Activated T-cell treated with anti-CD3 and anti-CD28 coated beads, Interleukin-2, amount 50 U/mL, for 4 hours (primary cell): ENCODE data around the gene RPS26. TPM values are rescaled to one million over a fixed set of nuclear protein-coding genes. Genes with fewer than 3 reads are reported as not detected.

Experiments
- ATAC-seq, 2 donors: fragments of 200-7000 bp; cut with Tn5 transposase; one replicate each; pipeline ENCODE4 v1.10.0; 2021
- DNase-seq: peaks from one replicate; pipeline ENCODE4 v3.0.0-alpha.2; 2020
- H3K27me3 Mint-ChIP-seq: one replicate; pipeline ENCODE4 v1.8.0; 2021; ENCODE audit warnings: low read depth, mixed read lengths
- H3K36me3 Mint-ChIP-seq: one replicate; pipeline ENCODE4 v1.8.0; 2022; ENCODE audit warnings: mixed read lengths; ENCODE audit not compliant: insufficient read depth
- H3K4me1 Mint-ChIP-seq: one replicate; pipeline ENCODE4 v1.8.0; 2021; ENCODE audit warnings: low read depth, mixed read lengths
- H3K4me3 Mint-ChIP-seq: one replicate; pipeline ENCODE4 v1.8.0; 2021; ENCODE audit warnings: mild to moderate bottlenecking, moderate library complexity, mixed read lengths
- H3K9me3 Mint-ChIP-seq: one replicate; pipeline ENCODE4 v1.8.0; 2021; ENCODE audit warnings: mixed read lengths
- total RNA-seq, 3 donors: library from RNA; stranded (reverse); gene quantifications; one replicate each; pipeline ENCODE4 v1.2.1, GENCODE V29; 2021

The RPS26 gene
- total RNA-seq, 3 donors from 2014 or later, result 73.1 to 118 (median 110) TPM

DNA sequence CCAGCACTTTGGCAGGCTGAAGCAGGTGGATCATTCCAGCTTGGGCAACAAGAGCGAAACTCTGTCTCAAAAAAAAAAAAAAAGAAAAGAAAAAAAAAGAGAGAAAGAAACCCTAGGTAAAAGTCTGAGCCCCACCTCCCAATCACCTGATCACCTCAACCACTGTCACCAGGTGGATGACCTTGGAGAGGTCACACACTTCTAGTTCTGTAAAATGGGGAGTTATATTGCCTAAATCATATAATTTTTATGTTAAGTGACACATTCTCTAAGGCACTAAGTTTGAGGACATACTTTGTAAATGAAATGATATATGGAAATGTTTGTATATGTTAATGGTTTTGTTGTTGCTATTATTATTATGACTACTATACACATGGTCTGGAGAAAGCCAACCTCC lies 36.7 kb downstream of the RPS26 start:
- peak overlapping the region; percentile 80 for H3K4me3 Mint-ChIP-seq
- DNase-seq (no peak), ATAC-seq (no peak)
- no peaks in the 10 kb centered on the region for H3K36me3 Mint-ChIP-seq
- peaks cover 12% of the 10 kb centered on the region for H3K27me3 Mint-ChIP-seq
- no peaks in the 10 kb centered on the region for H3K9me3 Mint-ChIP-seq
- H3K4me1 Mint-ChIP-seq, result peaks cover 14% of the 10 kb centered on the region

DNA sequence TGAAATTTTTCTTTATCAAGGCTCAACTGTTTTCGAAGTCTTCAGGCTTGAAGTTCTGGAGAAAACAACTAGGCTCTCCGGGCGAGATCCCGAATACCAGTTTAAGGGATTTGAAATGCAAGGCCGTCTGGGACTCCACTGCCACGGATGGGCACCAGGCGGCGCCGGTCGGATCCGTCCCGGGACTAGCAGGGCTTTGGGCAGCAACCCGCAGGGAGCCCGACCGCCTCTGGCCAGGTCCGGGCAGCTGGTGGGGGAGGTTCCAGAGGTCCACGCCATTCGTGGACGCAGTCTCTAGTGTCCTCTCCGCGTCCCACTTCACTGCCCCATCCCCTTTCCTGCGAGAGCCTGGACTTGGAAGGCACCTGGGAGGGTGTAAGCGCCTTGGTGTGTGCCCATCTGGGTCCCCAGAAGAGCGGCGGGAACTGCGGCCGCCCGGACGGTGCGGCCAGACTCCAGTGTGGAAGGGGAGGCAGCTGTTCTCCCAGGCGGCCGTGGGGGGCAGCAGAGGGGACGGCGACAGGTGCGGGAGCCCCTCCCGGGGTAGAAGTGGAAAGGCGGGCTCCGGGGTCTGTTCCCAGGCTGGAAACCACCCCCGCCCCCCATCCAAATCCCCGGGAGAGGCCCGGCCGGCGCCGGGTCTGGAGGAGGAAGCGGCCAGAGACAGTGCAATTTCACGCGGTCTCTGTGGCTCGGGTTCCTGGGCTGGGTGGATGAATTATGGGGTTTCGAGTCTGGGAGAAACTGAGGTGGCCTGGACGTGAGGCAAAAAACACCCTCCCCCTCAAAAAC lies 37.4 kb downstream of the RPS26 start:
- Mint-ChIP-seq H3K4me3 (peak overlapping the region; percentile 80), H3K9me3 (no peaks in the 10 kb centered on the region), H3K4me1 (peaks cover 14% of the 10 kb centered on the region), H3K27me3 (peaks cover 16% of the 10 kb centered on the region), H3K36me3 (no peaks in the 10 kb centered on the region)
- ATAC-seq (peak; percentile 59 to 68), DNase-seq (peak; percentile 37)

GRCh38 chr12:56079723-56080555 lies 38.2 kb downstream of the RPS26 start, which contains the start of gene ERBB3:
TSS of gene ERBB3 (plus strand) at chr12:56080165. CDS start at chr12:56080301, 136 bp downstream.
- no peaks in the 10 kb centered on the region for H3K9me3 Mint-ChIP-seq
- DNase-seq, result peak; percentile 72
- ATAC-seq, result peak; percentile 91 to 93
- H3K4me3 Mint-ChIP-seq, result peak within 1 kb of the TSS; percentile 80
- peaks cover 18% of the 10 kb centered on the region for H3K27me3 Mint-ChIP-seq
- H3K36me3 Mint-ChIP-seq, result no peaks in the 10 kb centered on the region
- H3K4me1 Mint-ChIP-seq, result peaks cover 14% of the 10 kb centered on the region

DNA sequence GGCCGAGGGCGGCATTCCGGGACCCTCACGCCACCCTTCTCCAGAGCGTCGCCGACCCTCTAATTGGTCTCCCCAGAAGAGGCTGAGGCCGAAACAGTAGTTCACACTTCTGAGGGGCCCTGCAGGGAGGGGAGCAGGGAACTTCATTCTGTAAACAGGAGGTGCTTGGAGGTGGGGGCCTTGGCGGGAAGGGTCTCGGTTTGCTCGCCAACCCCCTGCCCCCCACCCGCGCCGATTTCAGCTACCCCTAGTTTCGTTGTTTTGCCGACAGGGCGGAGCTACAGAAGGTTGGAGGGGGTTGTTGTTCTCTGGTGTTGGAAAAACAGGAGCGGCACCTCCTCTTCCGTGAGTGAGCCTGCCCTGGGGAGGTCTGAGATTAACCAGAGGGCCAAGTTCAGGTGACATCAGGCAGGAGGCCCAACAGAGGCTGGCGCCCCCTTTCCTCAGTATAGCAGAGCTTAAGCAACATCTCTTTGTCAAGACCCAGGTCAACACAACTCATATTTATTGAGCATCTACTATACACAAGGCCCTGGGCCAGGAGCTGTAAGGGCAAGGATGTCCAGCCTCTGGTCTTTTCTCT lies 38.9 kb downstream of the RPS26 start:
- Mint-ChIP-seq H3K4me3 (peak overlapping the region; percentile 80), H3K36me3 (no peaks in the 10 kb centered on the region), H3K27me3 (peaks cover 18% of the 10 kb centered on the region), H3K4me1 (peaks cover 14% of the 10 kb centered on the region), H3K9me3 (no peaks in the 10 kb centered on the region)
- no peak for DNase-seq
- no peak for ATAC-seq

DNA sequence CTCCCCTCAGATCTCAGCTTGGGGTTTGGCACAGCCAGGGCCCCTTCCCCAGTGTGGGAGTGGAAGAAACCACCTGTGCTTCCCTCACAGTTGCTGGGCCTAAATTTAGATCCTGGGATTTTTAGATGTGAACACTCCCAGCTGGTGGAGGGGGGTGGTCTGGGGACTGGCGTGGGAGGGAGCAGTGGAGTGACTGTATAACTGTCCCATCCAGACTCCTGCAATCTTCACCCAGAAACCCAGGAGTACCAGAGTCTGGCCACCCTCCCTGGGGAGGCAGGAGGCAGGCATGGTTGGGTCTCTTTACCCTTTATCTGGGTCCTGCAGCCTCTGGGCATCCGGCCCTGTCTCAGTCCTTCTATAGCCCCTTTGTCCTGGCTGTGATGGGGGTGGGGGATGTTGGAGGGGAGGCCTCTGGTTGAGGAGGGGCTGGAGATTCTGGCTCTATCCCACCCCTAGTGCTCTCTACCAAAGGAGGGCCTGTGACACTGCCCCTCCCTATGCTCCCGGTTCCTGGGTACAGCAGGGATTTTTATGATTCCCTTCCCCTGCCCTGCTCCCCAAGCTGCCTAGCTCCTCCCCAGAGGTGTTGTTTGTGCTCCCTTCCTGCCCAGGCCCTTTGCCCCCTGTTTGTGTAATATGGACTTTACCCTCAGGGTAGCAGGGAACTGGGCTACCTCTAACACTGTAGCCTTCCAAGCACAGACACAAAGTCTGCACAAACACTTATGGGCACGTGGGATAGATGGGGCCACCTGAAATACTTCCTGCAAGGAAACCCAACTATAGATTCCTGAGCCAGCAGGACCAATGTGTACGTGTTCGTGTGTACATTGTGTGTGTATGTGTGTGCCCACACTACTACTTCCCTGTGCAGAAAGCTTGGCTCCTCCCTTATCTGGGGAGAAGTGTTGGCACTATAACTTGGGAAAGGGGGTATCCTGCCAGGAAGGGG lies 40.0 kb downstream of the RPS26 start:
- ATAC-seq, result no peak
- no peak for DNase-seq
- H3K4me3 Mint-ChIP-seq, result peak overlapping the region; percentile 80

GRCh38 chr12:56082382-56082781 lies 40.7 kb downstream of the RPS26 start:
- H3K9me3 Mint-ChIP-seq, result no peaks in the 10 kb centered on the region
- H3K4me3 Mint-ChIP-seq, result no peak overlapping the region
- H3K36me3 Mint-ChIP-seq, result no peaks in the 10 kb centered on the region
- peaks cover 18% of the 10 kb centered on the region for H3K27me3 Mint-ChIP-seq
- ATAC-seq, result no peak
- peaks cover 14% of the 10 kb centered on the region for H3K4me1 Mint-ChIP-seq
- DNase-seq, result no peak

More for the DNA sequence above, 40.0 kb downstream of the RPS26 start:
- Mint-ChIP-seq H3K4me1 (peaks cover 14% of the 10 kb centered on the region), H3K27me3 (peaks cover 18% of the 10 kb centered on the region), H3K36me3 (no peaks in the 10 kb centered on the region), H3K9me3 (no peaks in the 10 kb centered on the region)

DNA sequence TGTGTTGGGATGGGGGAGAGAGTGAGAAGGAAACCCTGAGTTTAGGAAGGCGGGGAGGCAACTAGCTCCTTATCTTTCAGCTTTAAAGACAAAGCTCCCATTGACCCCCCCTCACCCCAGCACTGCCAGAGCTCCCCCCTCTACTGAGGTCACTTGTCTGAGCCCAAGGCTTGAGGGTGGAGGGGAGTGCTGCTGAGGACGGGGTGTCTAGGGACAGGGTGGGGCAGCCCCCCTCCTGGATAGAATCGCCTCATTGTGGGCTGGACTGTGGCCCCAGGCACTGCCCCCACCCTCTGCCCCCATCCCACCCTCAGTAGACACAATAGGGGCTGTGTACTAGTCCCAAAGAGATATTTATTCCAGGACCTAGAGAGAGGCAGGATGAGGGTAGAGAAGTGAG lies 41.2 kb downstream of the RPS26 start:
- DNase-seq, result no peak
- Mint-ChIP-seq H3K4me3 (no peak overlapping the region), H3K27me3 (peaks cover 18% of the 10 kb centered on the region), H3K9me3 (no peaks in the 10 kb centered on the region), H3K4me1 (peaks cover 14% of the 10 kb centered on the region), H3K36me3 (no peaks in the 10 kb centered on the region)
- ATAC-seq, result no peak

GRCh38 chr12:56084958-56085543 lies 43.3 kb downstream of the RPS26 start:
- ATAC-seq, result no peak

DNA sequence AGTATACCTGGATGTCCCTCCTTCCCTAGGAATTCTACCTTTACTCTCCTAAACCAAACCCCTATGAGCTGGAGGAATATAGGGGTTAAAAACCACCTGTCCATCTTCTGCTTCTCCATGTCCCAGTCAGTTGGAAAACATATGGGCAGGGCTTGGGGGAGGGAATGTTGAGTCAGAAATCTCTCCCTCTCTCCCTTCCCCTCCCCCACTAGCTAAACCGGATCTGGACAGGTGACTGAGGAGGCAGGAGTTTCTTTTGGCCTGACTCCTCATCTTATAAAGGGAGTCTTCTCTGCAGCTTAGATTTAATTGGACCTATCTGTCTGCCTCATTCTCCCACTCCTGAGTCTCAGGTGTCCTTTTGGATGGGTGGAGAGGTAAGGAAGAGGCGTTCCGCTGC lies 44.4 kb downstream of the RPS26 start:
- Mint-ChIP-seq H3K36me3 (no peaks in the 10 kb centered on the region), H3K4me1 (no peaks in the 10 kb centered on the region), H3K27me3 (peaks cover 12% of the 10 kb centered on the region), H3K4me3 (no peak overlapping the region), H3K9me3 (no peaks in the 10 kb centered on the region)
- DNase-seq (no peak), ATAC-seq (no peak)

More at GRCh38 chr12:56084958-56085543, 43.3 kb downstream of the RPS26 start:
- Mint-ChIP-seq H3K36me3 (no peaks in the 10 kb centered on the region), H3K9me3 (no peaks in the 10 kb centered on the region), H3K4me1 (peaks cover 6% of the 10 kb centered on the region), H3K4me3 (no peak overlapping the region), H3K27me3 (peaks cover 18% of the 10 kb centered on the region)
- no peak for DNase-seq

- H3K27me3 Mint-ChIP-seq, result peaks cover 8% of the 10 kb centered on the region
- no peak overlapping the region for H3K4me3 Mint-ChIP-seq
- DNase-seq, result no peak
- no peaks in the 10 kb centered on the region for H3K4me1 Mint-ChIP-seq
- no peak for ATAC-seq
- H3K9me3 Mint-ChIP-seq, result no peaks in the 10 kb centered on the region
- H3K36me3 Mint-ChIP-seq, result no peaks in the 10 kb centered on the region
These were observed 44.9 kb downstream of the RPS26 start for GRCh38 chr12:56086608-56087007.

DNA sequence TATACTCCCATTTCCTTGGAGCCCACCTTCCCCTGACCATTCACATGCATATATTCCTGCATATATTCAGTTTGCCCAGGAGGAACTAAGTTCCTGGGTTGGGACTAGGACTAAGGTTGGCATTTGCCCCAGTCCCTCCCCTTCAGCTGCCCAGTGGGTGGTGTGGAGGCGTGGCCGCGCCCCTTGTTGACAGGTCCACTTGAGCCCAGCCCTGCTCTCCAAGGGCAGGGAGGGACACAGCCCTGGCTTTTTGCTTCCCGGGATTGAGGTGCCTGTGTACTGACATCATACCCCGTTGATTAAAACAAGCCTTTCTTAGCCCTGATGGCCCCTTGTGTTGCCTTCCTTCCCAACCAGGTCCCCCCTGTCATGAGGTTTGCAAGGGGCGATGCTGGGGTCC lies 45.5 kb downstream of the RPS26 start:
- no peaks in the 10 kb centered on the region for H3K9me3 Mint-ChIP-seq
- no peak for DNase-seq
- no peak for ATAC-seq
- H3K4me1 Mint-ChIP-seq, result no peaks in the 10 kb centered on the region
- H3K4me3 Mint-ChIP-seq, result no peak overlapping the region
- H3K36me3 Mint-ChIP-seq, result no peaks in the 10 kb centered on the region
- peaks cover 5% of the 10 kb centered on the region for H3K27me3 Mint-ChIP-seq
